Memory B cell (primary cell): ENCODE results near the gene DYNLT1.
A peak's percentile ranks its signal among the peaks of the same experiment; 100 is the strongest.
"Not testable (repeated sequence)": the region's sequence is repeated elsewhere in the genome, so short reads cannot be mapped to it uniquely, and the experiment has no call there.

ENCODE experiments used
- ATAC-seq: fragments of 150-1000 bp; cut with Tn5 transposase; 2 replicates; pipeline ENCODE4 v1.10.0; 2021; ENCODE audit warnings: low read depth, mild to moderate bottlenecking, moderate library complexity
- DNase-seq, 2 donors: peaks; one replicate each; pipeline ENCODE4 v3.0.0; 2022; ENCODE audit warnings: low spot score in 2 of 2
- H3K27ac Mint-ChIP-seq: one replicate; pipeline ENCODE4 v1.8.0; 2022; ENCODE audit warnings: mild to moderate bottlenecking, moderate library complexity, mixed read lengths
- H3K27me3 Mint-ChIP-seq: one replicate; pipeline ENCODE4 v1.8.0; 2022; ENCODE audit warnings: mixed read lengths
- H3K36me3 Mint-ChIP-seq: one replicate; pipeline ENCODE4 v1.8.0; 2022; ENCODE audit warnings: mild to moderate bottlenecking, mixed read lengths
- H3K4me1 Mint-ChIP-seq: one replicate; pipeline ENCODE4 v1.8.0; 2022; ENCODE audit warnings: mixed read lengths
- H3K4me3 Mint-ChIP-seq: one replicate; pipeline ENCODE4 v1.8.0; 2022; ENCODE audit warnings: mild to moderate bottlenecking, moderate library complexity, mixed read lengths
- H3K9me3 Mint-ChIP-seq: one replicate; pipeline ENCODE4 v1.8.0; 2022; ENCODE audit warnings: mixed read lengths

Gene DYNLT1

GRCh38 chr6:158642097-158642601 lies 2.4 kb downstream of the DYNLT1 start:
- DNase-seq (no peak), ATAC-seq (no peak)
- no peaks in the 10 kb centered on the region for H3K27me3 Mint-ChIP-seq
- peaks cover 14% of the 10 kb centered on the region for H3K36me3 Mint-ChIP-seq
- H3K4me1 Mint-ChIP-seq = peaks cover 36% of the 10 kb centered on the region
- no peak overlapping the region for H3K27ac Mint-ChIP-seq
- no peak overlapping the region for H3K4me3 Mint-ChIP-seq
- H3K9me3 Mint-ChIP-seq = no peaks in the 10 kb centered on the region

- H3K4me3 Mint-ChIP-seq = no peak overlapping the region
- peaks cover 32% of the 10 kb centered on the region for H3K4me1 Mint-ChIP-seq
- DNase-seq = no peak
- peaks cover 23% of the 10 kb centered on the region for H3K36me3 Mint-ChIP-seq
- peak overlapping the region; percentile 61 for H3K27ac Mint-ChIP-seq
- no peaks in the 10 kb centered on the region for H3K27me3 Mint-ChIP-seq
- no peaks in the 10 kb centered on the region for H3K9me3 Mint-ChIP-seq
- ATAC-seq = no peak
Measured at GRCh38 chr6:158640519-158640918, 4.0 kb downstream of the DYNLT1 start.

GRCh38 chr6:158639056-158639455 lies 5.5 kb downstream of the DYNLT1 start:
- peaks cover 23% of the 10 kb centered on the region for H3K36me3 Mint-ChIP-seq
- no peaks in the 10 kb centered on the region for H3K27me3 Mint-ChIP-seq
- DNase-seq (no peak), ATAC-seq (no peak)
- no peaks in the 10 kb centered on the region for H3K9me3 Mint-ChIP-seq
- H3K4me1 Mint-ChIP-seq = peaks cover 28% of the 10 kb centered on the region
- H3K27ac Mint-ChIP-seq = peak overlapping the region; percentile 64
- H3K4me3 Mint-ChIP-seq = no peak overlapping the region

- DNase-seq (no peak), ATAC-seq (no peak)
- peaks cover 26% of the 10 kb centered on the region for H3K4me1 Mint-ChIP-seq
- H3K27me3 Mint-ChIP-seq = no peaks in the 10 kb centered on the region
- no peaks in the 10 kb centered on the region for H3K9me3 Mint-ChIP-seq
- peaks cover 23% of the 10 kb centered on the region for H3K36me3 Mint-ChIP-seq
- H3K27ac Mint-ChIP-seq = peak overlapping the region; percentile 64
- H3K4me3 Mint-ChIP-seq = no peak overlapping the region
Measured at GRCh38 chr6:158638324-158638854, 6.2 kb downstream of the DYNLT1 start.

GRCh38 chr6:158636778-158637177 lies 7.8 kb downstream of the DYNLT1 start:
- Mint-ChIP-seq H3K9me3 (no peaks in the 10 kb centered on the region), H3K36me3 (peaks cover 29% of the 10 kb centered on the region), H3K4me3 (no peak overlapping the region), H3K27ac (no peak overlapping the region), H3K27me3 (no peaks in the 10 kb centered on the region), H3K4me1 (peaks cover 18% of the 10 kb centered on the region)
- no peak for DNase-seq
- no peak for ATAC-seq

GRCh38 chr6:158635427-158636073 lies 9.0 kb downstream of the DYNLT1 start:
- Mint-ChIP-seq H3K36me3 (peaks cover 32% of the 10 kb centered on the region), H3K9me3 (no peaks in the 10 kb centered on the region), H3K27me3 (no peaks in the 10 kb centered on the region), H3K4me3 (no peak overlapping the region), H3K27ac (peak overlapping the region; percentile 55), H3K4me1 (peaks cover 15% of the 10 kb centered on the region)
- no peak for ATAC-seq
- no peak for DNase-seq

- Mint-ChIP-seq H3K4me1 (peaks cover 10% of the 10 kb centered on the region), H3K4me3 (no peak overlapping the region), H3K27ac (no peak overlapping the region), H3K36me3 (peaks cover 27% of the 10 kb centered on the region), H3K9me3 (no peaks in the 10 kb centered on the region), H3K27me3 (no peaks in the 10 kb centered on the region)
- no peak for DNase-seq
- no peak for ATAC-seq
Measured at GRCh38 chr6:158634695-158635426, 9.7 kb downstream of the DYNLT1 start.

GRCh38 chr6:158633127-158633526 lies 11.4 kb downstream of the DYNLT1 start:
- peaks cover 4% of the 10 kb centered on the region for H3K4me1 Mint-ChIP-seq
- ATAC-seq = no peak

GRCh38 chr6:158632538-158633119 lies 11.9 kb downstream of the DYNLT1 start:
- ATAC-seq, DNase-seq, H3K4me3 Mint-ChIP-seq, H3K9me3 Mint-ChIP-seq, H3K27me3 Mint-ChIP-seq, H3K4me1 Mint-ChIP-seq: not testable (repeated sequence)
- Mint-ChIP-seq H3K27ac (peak overlapping the region; percentile 60), H3K36me3 (peaks cover 22% of the 10 kb centered on the region)

More at GRCh38 chr6:158633127-158633526, 11.4 kb downstream of the DYNLT1 start:
- peaks cover 22% of the 10 kb centered on the region for H3K36me3 Mint-ChIP-seq
- no peak overlapping the region for H3K4me3 Mint-ChIP-seq
- DNase-seq = no peak
- no peaks in the 10 kb centered on the region for H3K9me3 Mint-ChIP-seq
- no peaks in the 10 kb centered on the region for H3K27me3 Mint-ChIP-seq
- no peak overlapping the region for H3K27ac Mint-ChIP-seq

- DNase-seq (no peak), ATAC-seq (no peak)
- H3K9me3 Mint-ChIP-seq = no peaks in the 10 kb centered on the region
- H3K27ac Mint-ChIP-seq = peak overlapping the region; percentile 60
- peaks cover 6% of the 10 kb centered on the region for H3K4me1 Mint-ChIP-seq
- no peaks in the 10 kb centered on the region for H3K27me3 Mint-ChIP-seq
- no peak overlapping the region for H3K4me3 Mint-ChIP-seq
- H3K36me3 Mint-ChIP-seq = peaks cover 25% of the 10 kb centered on the region
Measured at GRCh38 chr6:158631678-158632537, 12.6 kb downstream of the DYNLT1 start.

- Mint-ChIP-seq H3K27ac (peak overlapping the region; percentile 60), H3K4me1 (peaks cover 10% of the 10 kb centered on the region)
- ATAC-seq = no peak
Measured at GRCh38 chr6:158630938-158631616, 13.5 kb downstream of the DYNLT1 start.

GRCh38 chr6:158629367-158630221 lies 14.9 kb downstream of the DYNLT1 start:
- DNase-seq (no peak), ATAC-seq (peak; percentile 47)
- Mint-ChIP-seq H3K9me3 (no peaks in the 10 kb centered on the region), H3K27me3 (no peaks in the 10 kb centered on the region), H3K36me3 (peaks cover 29% of the 10 kb centered on the region), H3K4me3 (no peak overlapping the region), H3K4me1 (peaks cover 10% of the 10 kb centered on the region), H3K27ac (no peak overlapping the region)

More at GRCh38 chr6:158630938-158631616, 13.5 kb downstream of the DYNLT1 start:
- Mint-ChIP-seq H3K36me3 (peaks cover 25% of the 10 kb centered on the region), H3K4me3 (no peak overlapping the region), H3K9me3 (no peaks in the 10 kb centered on the region), H3K27me3 (no peaks in the 10 kb centered on the region)
- DNase-seq = no peak
